ENCODE results near the gene YWHAE.

DNA sequence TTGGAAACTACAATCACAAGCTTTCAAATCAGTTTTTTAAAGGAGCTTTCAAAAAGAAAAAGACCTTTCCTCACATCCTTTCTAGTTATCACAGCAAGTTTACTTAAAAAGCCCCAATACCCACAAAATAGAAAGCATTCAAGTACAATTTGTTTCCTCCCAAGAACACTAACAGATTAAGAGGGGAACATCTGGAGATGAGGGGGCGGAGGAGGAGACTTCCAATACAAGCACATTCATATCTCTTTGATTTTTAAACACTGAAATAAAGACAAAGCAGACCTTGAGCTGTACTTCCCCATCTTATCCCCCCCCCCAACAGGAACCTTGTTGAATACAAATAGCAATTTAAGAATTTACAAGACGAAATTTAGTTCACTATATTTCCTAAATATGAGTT, 2.0 kb downstream of the YWHAE start:
- TF ChIP-seq, protein P1, sequence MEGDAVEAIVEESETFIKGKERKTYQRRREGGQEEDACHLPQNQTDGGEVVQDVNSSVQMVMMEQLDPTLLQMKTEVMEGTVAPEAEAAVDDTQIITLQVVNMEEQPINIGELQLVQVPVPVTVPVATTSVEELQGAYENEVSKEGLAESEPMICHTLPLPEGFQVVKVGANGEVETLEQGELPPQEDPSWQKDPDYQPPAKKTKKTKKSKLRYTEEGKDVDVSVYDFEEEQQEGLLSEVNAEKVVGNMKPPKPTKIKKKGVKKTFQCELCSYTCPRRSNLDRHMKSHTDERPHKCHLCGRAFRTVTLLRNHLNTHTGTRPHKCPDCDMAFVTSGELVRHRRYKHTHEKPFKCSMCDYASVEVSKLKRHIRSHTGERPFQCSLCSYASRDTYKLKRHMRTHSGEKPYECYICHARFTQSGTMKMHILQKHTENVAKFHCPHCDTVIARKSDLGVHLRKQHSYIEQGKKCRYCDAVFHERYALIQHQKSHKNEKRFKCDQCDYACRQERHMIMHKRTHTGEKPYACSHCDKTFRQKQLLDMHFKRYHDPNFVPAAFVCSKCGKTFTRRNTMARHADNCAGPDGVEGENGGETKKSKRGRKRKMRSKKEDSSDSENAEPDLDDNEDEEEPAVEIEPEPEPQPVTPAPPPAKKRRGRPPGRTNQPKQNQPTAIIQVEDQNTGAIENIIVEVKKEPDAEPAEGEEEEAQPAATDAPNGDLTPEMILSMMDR (conservative IDR thresholded peaks at IDR 0.05 in 1 of 2, IDR thresholded peaks at IDR 0.05 in 1 of 2; ENCODE audit: low read depth in 1 of 2, low read length in 2 of 2): no peak
- no peak for TF ChIP-seq EZH2 (IDR thresholded peaks at IDR 0.05; ENCODE audit: low read length, missing control alignments)
